ENCODE results near the gene SPATS2.

Gene SPATS2

DNA sequence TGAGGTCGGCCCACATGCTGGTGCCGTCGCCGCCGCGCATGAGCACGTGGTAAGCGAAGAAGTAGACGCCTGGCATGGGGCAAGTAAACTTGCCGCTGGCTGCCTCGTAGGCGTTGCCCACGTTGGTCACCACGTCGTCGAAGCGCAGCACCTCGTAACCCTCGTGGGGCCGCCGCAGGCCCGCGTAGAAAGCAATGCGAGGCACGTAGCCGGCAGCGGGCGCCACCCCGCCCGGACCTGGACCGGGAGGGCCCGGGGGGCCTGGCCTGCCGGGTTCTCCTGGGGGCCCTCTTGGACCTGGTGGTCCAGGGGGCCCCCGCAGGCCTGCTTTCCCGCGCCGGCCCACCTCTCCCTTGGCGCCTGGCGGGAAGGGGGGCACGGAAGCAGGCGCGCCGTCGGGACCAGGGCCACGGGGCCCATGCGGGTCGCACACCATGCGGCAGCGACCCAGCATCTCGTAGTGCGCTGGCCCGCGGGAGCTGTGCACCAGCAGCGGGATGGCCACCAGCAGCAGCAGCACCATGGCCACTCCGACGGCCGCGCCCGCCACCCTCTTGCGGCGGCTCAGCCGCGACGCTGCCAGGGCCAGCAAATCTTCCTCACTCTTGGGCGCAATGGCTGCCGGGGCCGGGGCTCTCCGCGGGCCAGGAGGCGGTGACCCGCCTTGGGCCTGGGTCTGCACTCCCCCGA lies 31.2 kb upstream of the SPATS2 start:
- FAIRE-seq: no peak
- DNase-seq (ENCODE audit: low spot score): no peak

- FAIRE-seq (peak; percentile 44), DNase-seq (ENCODE audit: low spot score) (peak; percentile 94)
Observed at GRCh38 chr12:49336645-49337584, 30.3 kb upstream of the SPATS2 start, which contains the start of gene C1QL4. C1QL4 (minus strand) TSS chr12:49337188; CDS start chr12:49336477, 711 bp downstream.

DNA sequence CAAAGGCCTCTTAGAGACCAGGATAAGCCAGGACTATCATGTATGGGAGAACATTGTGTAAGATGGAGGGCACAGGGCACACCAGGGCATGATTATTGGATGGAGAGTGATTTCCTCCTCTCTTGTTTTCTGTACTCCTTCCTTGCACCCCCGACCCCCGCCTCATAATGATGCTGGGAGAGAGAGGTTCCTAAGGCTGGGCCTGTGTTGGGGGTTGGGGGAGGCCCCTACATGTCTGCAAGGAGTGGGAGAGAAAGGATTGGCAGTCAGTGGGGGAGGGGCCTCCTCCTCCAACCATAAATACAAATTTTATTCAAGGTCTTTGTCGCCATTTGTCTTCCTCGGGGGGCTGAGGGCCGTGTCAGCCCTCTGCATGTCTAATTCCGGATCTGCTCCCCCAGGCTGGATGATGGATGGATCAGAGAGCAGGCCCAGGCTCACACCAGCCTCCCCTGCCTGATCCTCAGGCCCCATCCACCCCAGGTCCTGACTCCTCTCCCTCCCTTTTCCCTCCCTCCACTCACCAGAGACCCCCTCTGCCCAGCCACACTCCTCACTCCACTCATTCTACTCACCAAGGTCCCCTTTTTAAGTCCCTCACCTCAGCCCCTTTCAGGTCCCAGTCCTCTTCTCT lies 28.3 kb upstream of the SPATS2 start:
- DNase-seq (ENCODE audit: low spot score) (no peak), FAIRE-seq (no peak)

DNA sequence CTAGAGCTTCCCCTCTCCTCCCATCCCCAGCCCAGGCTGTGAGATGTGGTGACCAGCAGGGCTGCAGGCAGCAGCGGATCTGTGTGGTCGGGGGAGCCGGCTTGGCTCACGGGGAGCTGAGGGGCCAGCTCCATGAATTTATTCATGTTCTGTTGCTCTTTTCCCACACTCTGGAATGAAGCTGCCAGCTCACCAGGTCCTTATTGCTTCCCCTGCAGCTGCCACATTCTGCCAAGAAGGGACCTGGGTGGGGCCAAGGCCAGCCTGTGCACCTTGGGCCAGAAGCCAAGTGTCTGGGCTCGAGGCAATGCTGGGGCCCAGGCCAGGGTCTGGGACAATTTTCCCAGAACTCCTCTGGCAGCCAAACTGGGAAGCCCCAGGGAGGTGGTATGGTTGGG lies 27.8 kb upstream of the SPATS2 start:
- DNase-seq (ENCODE audit: low spot score) (no peak), FAIRE-seq (no peak)

GRCh38 chr12:49340095-49340870 lies 27.0 kb upstream of the SPATS2 start:
- DNase-seq (ENCODE audit: low spot score): no peak
- no peak for FAIRE-seq

DNA sequence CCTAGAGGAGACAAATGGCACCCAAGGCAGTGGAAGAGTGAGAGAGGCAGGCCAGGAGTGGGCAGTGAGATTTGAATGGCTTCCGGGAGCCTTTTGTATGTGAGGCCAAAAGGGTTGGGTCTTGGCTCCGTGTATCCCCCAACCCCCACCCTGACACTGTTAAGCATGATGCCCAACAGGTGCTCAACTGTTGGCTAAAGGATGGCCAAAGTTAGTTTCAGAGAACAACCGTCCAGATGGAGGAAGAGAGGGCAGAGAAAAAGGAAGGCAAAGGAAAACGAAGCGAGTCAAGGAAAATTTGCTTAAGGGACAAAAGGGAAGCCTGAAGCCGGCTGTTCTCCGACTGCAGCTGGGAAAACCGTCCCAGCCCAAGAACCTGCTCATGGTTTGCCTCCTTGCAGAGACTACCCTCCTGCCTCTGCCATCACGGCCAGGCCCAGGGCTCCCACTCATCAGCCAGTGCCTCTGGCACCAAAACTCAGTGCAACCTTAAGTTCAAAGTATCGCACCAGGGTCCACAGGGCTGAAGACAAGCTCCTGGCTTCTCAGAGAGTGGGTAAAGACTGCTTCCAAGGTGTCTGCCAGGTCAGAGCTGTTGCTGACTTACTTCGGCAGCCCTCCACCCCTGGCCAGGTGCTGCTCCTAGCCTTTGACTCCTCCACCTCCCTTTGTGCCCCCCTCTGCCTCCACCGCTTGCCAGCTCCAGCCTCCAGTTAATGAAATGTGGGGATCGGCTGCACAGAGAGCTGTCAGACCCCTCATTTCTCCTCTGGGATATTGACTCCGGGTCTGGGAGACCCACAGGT lies 26.1 kb upstream of the SPATS2 start:
- FAIRE-seq (no peak), DNase-seq (ENCODE audit: low spot score) (no peak)

DNA sequence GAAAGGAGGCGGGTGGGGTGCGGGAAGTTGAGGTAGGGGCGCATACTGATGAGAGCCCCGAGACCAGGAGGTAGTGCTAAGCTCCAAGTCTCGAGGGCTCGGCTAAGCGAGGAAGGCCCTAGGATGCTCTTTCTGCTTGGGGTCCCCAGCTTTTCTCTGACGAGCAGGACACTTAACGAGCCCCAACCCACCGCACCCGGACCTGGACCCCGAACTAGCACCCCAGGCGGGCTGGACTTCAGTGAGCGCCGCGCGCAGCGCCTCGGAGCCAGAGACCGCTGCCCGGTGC lies 25.5 kb upstream of the SPATS2 start:
- no peak for FAIRE-seq
- no peak for DNase-seq (ENCODE audit: low spot score)

GRCh38 chr12:49342066-49342913 lies 25.0 kb upstream of the SPATS2 start:
- no peak for FAIRE-seq
- DNase-seq (ENCODE audit: low spot score): no peak

GRCh38 chr12:49342914-49343731 lies 24.1 kb upstream of the SPATS2 start:
- peak; percentile 78 for FAIRE-seq
- DNase-seq (ENCODE audit: low spot score): no peak

GRCh38 chr12:49344486-49345050 lies 22.7 kb upstream of the SPATS2 start:
- no peak for DNase-seq (ENCODE audit: low spot score)
- no peak for FAIRE-seq

GRCh38 chr12:49345051-49345824 lies 22.0 kb upstream of the SPATS2 start:
- no peak for FAIRE-seq

DNA sequence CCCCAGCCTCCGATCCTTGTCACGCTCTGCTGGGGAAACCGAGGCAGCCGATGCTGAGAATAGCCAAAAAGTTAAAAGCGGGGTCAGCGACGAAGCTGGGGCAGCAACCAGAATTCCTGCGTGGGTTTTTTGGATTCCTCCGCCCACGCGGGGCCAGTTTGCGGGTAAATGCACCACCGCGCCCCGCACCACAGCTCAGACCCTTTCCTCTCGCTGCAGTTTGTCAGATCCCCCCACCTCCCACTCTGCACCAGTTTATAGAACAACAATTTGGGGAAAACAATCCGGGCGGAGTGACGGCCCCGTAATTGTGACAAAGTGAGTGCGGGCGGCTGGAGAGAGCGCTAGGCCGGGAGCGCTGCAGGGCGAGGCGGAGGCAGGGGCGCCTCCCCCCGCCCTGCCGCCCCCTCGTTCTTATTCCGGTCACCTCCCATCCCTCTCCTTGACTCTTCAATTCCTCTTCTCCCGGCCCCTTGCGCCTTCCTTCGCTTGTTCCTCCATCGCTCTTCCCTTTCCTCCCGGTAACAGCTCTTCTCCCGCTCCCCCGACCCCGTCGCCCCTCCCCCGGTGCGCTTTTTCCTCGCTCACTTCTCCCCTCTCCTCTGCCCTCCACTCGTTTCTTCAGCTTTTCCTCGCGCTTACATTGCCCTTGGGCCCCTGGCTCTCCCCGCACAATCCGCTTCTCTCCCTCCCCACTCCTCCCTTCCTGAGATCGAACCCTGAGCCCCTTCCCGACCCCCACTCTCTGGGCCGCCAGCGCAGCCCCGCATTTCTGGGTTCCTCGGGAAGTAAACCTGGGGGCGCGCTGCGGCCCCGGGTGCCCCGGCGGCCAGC lies 21.2 kb upstream of the SPATS2 start:
- no peak for FAIRE-seq
- no peak for DNase-seq (ENCODE audit: low spot score)

More at GRCh38 chr12:49345051-49345824, 22.0 kb upstream of the SPATS2 start:
- no peak for DNase-seq (ENCODE audit: low spot score)

- FAIRE-seq (no peak), DNase-seq (ENCODE audit: low spot score) (no peak)
Observed at GRCh38 chr12:49346659-49347310, 20.5 kb upstream of the SPATS2 start, which contains the start of gene DNAJC22. DNAJC22 (plus strand) TSS chr12:49346888; CDS start chr12:49348873, 1,985 bp downstream.

GRCh38 chr12:49347311-49348193 lies 19.7 kb upstream of the SPATS2 start:
- DNase-seq (ENCODE audit: low spot score) (peak; percentile 97), FAIRE-seq (no peak)

DNA sequence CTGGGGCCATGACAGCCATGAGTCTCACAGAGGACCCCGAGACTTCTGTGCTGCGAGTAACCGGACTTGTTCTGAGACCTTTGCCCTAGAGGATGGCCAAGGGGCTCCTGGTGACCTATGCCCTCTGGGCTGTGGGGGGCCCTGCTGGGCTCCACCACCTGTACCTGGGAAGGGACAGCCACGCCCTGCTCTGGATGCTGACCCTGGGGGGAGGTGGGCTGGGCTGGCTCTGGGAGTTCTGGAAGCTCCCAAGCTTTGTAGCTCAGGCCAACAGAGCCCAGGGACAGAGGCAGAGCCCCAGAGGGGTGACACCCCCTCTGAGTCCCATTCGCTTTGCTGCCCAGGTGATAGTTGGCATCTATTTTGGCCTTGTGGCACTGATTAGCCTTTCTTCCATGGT lies 18.5 kb upstream of the SPATS2 start:
- no peak for DNase-seq (ENCODE audit: low spot score)
- FAIRE-seq: no peak
